WTC11 (cell line): ENCODE data around the gene DUS1L.

Source experiments
- AR ChIP-seq: fragments of 250-450 bp; sonication (Bioruptor Pico); IDR thresholded peaks from 2 replicates; pipeline ENCODE4 v1.9.0; 2021; ENCODE audit warnings: mild to moderate bottlenecking
- CTCF ChIP-seq: fragments of 200-600 bp; IDR thresholded peaks from 2 replicates; pipeline ENCODE4 v1.8.0; 2022; ENCODE audit warnings: antibody characterized with exemption
- JUN ChIP-seq: sonication (generic); formaldehyde crosslinking; IDR thresholded peaks from 2 replicates; pipeline ENCODE4 v1.8.0; 2023; ENCODE audit warnings: mild to moderate bottlenecking, missing genetic modification reagents
- NR2C2 ChIP-seq: sonication (generic); formaldehyde crosslinking; IDR thresholded peaks from 2 replicates; pipeline ENCODE4 v1.8.0; 2022; ENCODE audit warnings: mild to moderate bottlenecking, missing genetic modification reagents
- STAT6 ChIP-seq: sonication (generic); formaldehyde crosslinking; conservative IDR thresholded peaks from 2 replicates; pipeline ENCODE4 v1.8.1; 2023; ENCODE audit warnings: mild to moderate bottlenecking, low read depth, missing genetic modification reagents, moderate library complexity
- USF2 ChIP-seq: sonication (generic); formaldehyde crosslinking; IDR thresholded peaks from 2 replicates; pipeline ENCODE4 v1.8.1; 2023; ENCODE audit warnings: mild to moderate bottlenecking, missing genetic modification reagents, moderate library complexity
- ZNF317 ChIP-seq: sonication (generic); formaldehyde crosslinking; IDR thresholded peaks from 2 replicates; pipeline ENCODE4 v1.8.1; 2023; ENCODE audit warnings: low read depth, mild to moderate bottlenecking, moderate library complexity, missing genetic modification reagents, borderline replicate concordance
- ZNF416 ChIP-seq: fragments of 250-450 bp; sonication (Bioruptor Pico); IDR thresholded peaks from 2 replicates; pipeline ENCODE4 v1.9.0; 2021; ENCODE audit warnings: mild to moderate bottlenecking, inconsistent platforms

- TF ChIP-seq CTCF (no peak), STAT6 (CRISPR knock-in tag) (no peak), USF2 (CRISPR knock-in tag) (no peak), ZNF416 (CRISPR knock-in tag) (no peak), AR (CRISPR knock-in tag) (no peak), NR2C2 (CRISPR knock-in tag) (no peak), JUN (CRISPR knock-in tag) (no peak), ZNF317 (CRISPR knock-in tag) (no peak)
Measured at GRCh38 chr17:82015311-82015971, 50.2 kb downstream of the DUS1L start.
